Fibroblast of mammary gland (primary cell): ENCODE results near the gene FNTB.

Experiments used
- DNase-seq: peaks from one replicate; pipeline ENCODE4 v3.0.0-alpha.2; 2010; ENCODE audit warnings: low read depth
- H3K4me3 ChIP-seq: 2 replicates; pipeline ENCODE4 v1.5.1; 2011; ENCODE audit warnings: low read depth, mild to moderate bottlenecking, low read length, moderate library complexity; ENCODE audit not compliant: control insufficient read depth
- CTCF ChIP-seq: conservative IDR thresholded peaks from 2 replicates; pipeline ENCODE4 v1.5.1; 2011; ENCODE audit warnings: low read depth, low read length, inconsistent platforms; ENCODE audit not compliant: control insufficient read depth, insufficient read depth

Gene FNTB

GRCh38 chr14:64940336-64940910, 46.3 kb upstream of the FNTB start:
- no peak overlapping the region for H3K4me3 ChIP-seq
- no peak for DNase-seq
- no peak for TF ChIP-seq CTCF

GRCh38 chr14:64942531-64943111, 44.1 kb upstream of the FNTB start, which contains the start of gene GPX2:
Gene GPX2, minus strand, starts transcription at chr14:64942745. Its CDS starts 19 bp downstream, at chr14:64942726.
- TF ChIP-seq CTCF, result no peak
- no peak within 1 kb of the TSS for H3K4me3 ChIP-seq
- DNase-seq, result no peak

GRCh38 chr14:64943556-64943955, 43.1 kb upstream of the FNTB start:
- no peak overlapping the region for H3K4me3 ChIP-seq
- no peak for DNase-seq
- TF ChIP-seq CTCF, result no peak

- DNase-seq, result no peak
- no peak for TF ChIP-seq CTCF
- H3K4me3 ChIP-seq, result no peak overlapping the region
These were observed 42.7 kb upstream of the FNTB start for GRCh38 chr14:64944041-64944440.

- no peak for DNase-seq
- no peak for TF ChIP-seq CTCF
- H3K4me3 ChIP-seq, result no peak overlapping the region
These were observed 41.8 kb upstream of the FNTB start for GRCh38 chr14:64944861-64945260.

- no peak overlapping the region for H3K4me3 ChIP-seq
- no peak for TF ChIP-seq CTCF
- no peak for DNase-seq
These were observed 41.1 kb upstream of the FNTB start for GRCh38 chr14:64945431-64946178.
